Tibial nerve (tissue), 3 donors: ENCODE results near the gene IL25.

Experiments used
- CTCF ChIP-seq, 5 experiments: fragments of 200-600 bp in 3 of 5; fragments of 450-650 bp in 2 of 5; sonication (generic) in 3 of 5; IDR thresholded peaks; one replicate each; pipeline ENCODE4 v1.5.1; 2016 to 2019; ENCODE audit warnings: antibody characterized with exemption in 5 of 5, mild to moderate bottlenecking in 3 of 5, moderate library complexity in 2 of 5
- POLR2A ChIP-seq, 2 donors: fragments of 450-650 bp; IDR thresholded peaks; one replicate each; pipeline ENCODE4 v1.6.1; 2017; ENCODE audit warnings: antibody characterized with exemption in 2 of 2, mild to moderate bottlenecking in 2 of 2, moderate library complexity in 2 of 2

DNA sequence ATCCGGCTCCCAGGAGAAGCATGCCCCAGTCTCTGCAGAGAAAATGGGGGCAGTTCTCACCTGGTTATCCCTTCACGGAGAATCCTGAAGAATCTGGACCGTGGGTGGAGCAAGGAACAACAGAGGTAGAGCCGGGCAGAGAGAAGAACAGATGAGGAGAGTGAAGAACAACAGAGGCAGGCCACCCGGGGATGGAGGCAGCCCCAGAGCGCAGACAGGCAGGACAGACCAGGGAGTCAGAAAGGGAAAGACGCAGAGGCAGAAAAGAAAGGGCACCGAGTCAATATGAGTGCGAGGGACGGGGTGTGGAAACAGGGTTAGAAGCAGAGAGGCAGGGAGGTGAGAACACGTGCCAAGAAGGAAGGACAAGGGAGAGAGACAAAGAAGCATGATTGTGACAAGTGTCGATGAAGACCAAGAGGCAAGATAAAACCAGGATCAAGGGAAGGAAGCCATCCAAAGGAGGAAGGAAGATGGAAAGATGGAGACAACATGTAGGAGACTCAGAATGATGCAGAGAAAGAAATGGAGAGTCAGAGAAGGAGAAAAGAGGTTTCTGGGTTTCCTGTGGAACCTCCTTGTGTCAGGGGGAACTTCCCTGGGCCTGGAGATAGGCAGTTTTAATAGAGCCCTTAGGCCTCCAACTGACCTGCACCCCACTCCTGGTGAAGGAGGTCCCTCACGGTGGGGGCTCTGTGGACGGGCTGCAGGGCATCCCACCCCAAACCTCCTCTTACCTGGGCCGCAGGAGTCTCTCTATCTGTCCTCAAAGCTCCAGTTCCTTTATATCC is 35.1 kb downstream of the IL25 start, which contains the start of gene MYH6:
- TF ChIP-seq POLR2A (IDR thresholded peaks at IDR 0.05) (no peak), CTCF (IDR thresholded peaks at IDR 0.05) (no peak)
